HuH-7 (cell line): Measurements from ENCODE around the gene DNAJC22.
A peak's percentile ranks its signal among the peaks of the same experiment; 100 is the strongest.
"Not testable (repeated sequence)": the region's sequence is repeated elsewhere in the genome, so short reads cannot be mapped to it uniquely, and the experiment has no call there.

Experiments
- DNase-seq: peaks from one replicate; pipeline ENCODE4 v3.0.0; 2011; ENCODE audit warnings: low spot score

Gene DNAJC22

DNA sequence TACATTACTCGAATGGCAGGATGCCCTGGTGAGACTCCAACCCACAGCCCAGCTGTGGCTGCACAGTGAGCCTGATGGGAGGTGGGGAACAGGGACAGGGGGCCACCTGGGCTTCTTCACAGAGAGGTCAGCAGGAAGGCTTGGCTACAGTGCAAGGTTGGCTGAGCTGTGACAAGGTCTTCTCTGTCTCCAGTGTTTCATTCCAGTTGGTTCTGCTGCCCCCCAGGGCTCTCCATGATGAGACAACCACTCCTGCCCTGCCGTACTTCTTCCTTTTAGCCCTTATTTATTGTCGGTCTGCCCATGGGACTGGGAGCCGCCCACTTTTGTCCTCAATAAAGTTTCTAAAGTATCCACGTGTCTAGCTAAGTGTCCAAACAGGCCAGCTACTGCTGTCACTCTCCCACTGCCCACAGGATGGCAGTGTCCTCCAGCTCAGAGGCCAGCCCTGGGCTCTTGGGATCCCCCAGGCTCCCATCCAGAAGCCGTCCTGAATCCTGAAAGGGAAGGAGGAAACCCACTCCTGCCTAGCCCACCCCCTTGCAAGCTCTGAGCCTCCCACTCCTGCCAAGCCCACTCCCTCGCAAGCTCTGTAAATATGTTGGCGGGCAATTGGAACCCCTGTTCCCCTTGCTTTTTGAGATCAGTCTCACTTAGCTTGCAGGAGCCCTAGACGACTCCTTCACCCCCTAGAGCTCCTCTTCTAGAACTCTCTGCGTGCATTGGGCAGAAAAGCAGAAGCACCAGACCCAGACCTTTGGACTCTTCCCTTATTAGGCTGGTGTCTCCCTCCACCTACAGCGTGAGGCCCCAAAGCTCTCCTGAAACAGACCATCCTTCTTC, 15.1 kb upstream of the DNAJC22 start:
- DNase-seq, result peak; percentile 96

DNA sequence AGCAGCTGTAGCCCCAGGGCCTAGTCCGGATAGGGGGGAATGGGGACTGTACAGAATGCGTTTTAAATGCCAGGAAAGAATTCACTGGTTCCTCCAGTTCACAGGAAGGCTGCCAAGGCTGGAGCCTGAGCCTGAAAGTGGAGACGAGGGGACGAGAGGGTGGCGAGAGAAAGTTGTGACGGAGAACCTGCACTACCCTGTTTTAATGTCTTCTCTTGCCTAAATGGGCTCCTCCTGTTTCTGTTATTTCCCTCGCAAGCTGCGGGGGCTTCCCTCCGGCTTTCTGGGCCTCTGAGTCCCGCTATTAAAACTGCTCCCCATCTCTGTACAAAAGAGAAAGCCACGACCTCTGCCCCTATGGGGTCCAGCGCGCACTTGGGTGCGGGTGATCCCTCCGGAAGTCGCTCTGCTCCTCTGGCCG, 14.2 kb upstream of the DNAJC22 start:
- no peak for DNase-seq

DNA sequence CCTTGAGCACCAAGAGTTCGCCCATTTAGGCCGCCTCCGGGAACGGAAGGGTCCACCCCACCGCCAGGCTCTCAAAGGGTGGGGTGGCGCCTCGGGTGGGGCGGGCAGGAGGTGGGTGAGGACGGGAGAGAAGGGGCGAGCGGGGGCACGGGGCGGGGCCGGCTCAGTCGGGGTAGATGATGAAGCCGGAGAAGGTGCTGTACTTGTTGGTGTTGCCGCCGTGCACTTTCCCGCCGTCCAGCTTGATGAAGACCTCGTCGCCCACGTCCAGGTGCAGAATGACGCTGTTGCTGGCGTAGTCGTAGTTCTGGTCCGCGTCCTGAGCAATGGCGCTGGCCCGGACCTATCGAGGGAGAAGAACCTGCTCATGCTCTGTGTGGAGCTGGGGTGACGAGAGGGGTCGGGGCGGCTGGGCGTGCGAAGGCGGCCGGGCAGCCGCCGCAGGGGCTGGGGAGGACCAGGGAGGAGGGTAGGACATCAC, 13.8 kb upstream of the DNAJC22 start:
- DNase-seq, result no peak

DNA sequence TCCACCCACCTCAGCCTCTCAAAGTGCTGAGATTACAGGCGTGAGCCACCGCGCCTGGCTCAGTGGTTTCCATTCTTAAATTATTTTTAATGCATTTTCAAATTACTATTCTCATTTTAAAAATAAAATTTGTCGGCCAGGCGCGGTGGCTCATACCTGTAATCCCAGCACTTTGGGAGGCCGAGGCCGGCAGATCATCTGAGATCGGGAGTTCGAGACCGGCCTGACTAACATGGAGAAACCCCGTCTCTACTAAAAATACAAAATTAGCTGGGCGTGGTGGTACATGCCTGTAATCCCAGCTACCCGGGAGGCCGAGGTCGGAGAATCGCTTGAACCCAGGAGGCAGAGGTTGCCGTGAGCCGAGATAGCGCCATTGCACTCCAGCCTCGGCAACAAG, 12.9 kb upstream of the DNAJC22 start:
- DNase-seq, result not testable (repeated sequence)

DNA sequence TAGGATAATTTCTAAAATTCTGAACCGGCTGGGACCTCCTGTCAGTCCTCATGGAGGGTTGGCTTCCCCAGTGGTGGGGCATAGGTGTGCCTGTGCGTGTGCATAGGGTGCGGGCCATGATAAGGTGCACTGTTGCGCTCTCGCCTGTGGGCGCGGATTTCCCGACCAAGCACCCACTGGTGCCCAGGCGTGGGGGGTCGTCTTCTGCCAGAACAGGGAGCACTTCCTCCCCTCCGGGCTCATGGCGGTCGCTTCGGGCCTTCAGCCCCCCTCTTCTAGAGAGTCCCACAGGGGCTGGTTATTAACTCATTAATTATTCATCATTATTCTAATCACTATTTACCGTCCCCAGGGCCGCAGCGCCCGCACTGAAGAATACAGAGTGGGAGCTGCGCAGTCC, 12.5 kb upstream of the DNAJC22 start:
- DNase-seq, result no peak

DNA sequence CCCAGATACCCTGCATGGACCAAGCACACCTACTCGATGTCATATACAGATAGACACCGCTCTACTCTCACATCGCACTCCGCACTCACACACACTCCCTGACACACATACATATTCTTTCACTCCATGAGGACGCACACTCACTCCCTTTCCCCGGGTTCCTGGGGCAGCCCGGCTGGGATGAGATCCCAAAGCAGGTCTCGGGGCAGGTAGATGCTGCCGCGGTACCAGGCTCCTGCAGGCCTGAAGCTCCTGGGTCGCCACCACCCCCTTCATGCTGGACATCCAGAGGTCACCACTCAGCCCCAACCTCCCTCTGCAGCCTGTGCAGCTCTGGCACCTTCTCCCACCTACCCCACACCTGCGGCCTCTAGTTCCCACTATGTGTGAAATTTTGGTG, 12.0 kb upstream of the DNAJC22 start:
- no peak for DNase-seq

DNA sequence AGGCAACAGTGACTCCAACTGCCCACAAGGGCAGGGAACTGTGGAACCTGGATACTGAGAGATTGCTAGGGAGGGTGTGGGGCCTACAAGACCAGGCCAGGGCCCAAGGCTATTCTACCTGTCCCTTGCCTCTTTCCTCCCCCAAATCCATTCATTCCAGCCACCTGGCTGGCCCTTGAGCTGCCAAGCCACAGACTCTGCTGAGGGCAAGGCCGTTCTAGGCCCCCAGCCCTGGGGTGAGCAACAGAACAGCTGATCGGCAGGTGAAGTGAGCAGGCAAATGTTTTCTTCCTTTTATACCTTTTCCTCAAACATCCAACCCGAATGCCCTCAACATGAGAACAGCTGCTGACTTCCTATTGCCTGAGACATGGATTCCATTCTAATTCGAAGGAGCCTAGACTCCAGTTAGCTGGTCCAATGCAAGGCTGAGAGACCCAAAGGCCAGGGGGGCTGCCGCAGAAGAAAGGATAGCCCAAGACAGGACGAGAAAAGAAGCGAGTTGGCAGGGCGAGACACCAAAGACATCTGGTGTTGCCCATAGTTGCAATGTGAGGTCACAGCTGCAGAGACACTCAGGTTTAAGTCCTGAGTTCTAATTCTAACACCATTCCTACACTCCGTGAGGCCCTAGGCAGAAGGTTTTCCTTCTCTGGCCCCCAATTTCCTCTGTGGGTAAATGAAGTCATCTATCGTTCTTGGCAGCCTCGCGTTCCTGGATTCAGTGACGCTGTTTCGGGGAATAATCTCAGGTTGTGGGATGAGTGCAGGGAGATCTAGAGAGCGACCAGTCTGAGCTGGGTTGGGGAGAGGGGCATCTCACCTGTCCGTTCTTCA, 11.4 kb upstream of the DNAJC22 start:
- DNase-seq, result no peak

DNA sequence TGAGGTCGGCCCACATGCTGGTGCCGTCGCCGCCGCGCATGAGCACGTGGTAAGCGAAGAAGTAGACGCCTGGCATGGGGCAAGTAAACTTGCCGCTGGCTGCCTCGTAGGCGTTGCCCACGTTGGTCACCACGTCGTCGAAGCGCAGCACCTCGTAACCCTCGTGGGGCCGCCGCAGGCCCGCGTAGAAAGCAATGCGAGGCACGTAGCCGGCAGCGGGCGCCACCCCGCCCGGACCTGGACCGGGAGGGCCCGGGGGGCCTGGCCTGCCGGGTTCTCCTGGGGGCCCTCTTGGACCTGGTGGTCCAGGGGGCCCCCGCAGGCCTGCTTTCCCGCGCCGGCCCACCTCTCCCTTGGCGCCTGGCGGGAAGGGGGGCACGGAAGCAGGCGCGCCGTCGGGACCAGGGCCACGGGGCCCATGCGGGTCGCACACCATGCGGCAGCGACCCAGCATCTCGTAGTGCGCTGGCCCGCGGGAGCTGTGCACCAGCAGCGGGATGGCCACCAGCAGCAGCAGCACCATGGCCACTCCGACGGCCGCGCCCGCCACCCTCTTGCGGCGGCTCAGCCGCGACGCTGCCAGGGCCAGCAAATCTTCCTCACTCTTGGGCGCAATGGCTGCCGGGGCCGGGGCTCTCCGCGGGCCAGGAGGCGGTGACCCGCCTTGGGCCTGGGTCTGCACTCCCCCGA, 10.6 kb upstream of the DNAJC22 start:
- DNase-seq, result no peak

DNA sequence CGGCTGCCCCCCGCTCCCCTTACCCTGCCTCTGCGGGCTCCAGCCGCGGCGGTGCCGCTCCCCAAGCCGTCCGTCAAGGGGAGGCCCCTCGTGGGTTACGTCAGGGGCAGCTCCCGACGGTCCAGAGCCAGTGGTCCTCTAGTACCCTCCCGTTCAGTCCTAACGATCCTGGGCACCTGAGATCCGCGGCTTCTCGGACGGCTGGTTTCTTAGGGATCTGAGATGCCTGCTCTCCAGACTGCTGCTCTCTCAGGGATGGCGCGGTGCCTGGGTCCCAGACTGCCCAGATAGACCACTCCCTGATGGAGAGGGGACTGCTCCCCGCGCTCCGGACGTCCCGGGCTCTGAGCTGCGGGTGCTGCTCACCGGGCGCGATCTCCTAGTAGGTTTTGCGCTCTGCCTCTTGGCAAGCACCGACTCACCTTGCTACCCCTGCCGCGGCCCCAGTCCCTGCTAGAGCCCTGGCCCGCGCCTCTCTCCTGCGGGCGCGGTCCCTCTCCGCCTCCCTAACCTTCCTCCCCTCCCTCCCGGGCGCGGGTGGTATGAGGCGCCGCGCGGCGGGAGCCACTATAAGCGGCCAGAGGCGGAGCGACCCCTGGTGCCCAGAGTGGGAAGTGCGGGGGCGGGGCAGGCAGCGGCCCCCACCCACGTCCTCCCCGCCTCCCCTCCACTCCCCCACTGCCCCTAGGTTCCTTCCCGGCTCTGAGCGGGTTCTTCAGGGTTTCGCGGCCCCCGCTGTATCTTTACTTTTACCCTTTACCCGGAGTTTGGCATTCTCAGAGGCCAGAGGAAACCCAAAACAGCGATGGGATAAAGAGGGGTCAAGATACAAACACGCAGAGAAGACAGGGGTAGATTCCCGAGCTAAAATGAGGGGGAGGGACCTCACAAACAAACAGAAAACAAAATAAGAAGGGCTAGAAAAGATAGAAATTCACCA, 9.8 kb upstream of the DNAJC22 start, which contains the start of gene C1QL4:
Gene C1QL4, minus strand, starts transcription at position 544 of the 940 bp plus-strand sequence. CDS start 711 bp downstream, outside the sequence.
- DNase-seq, result peak; percentile 96

DNA sequence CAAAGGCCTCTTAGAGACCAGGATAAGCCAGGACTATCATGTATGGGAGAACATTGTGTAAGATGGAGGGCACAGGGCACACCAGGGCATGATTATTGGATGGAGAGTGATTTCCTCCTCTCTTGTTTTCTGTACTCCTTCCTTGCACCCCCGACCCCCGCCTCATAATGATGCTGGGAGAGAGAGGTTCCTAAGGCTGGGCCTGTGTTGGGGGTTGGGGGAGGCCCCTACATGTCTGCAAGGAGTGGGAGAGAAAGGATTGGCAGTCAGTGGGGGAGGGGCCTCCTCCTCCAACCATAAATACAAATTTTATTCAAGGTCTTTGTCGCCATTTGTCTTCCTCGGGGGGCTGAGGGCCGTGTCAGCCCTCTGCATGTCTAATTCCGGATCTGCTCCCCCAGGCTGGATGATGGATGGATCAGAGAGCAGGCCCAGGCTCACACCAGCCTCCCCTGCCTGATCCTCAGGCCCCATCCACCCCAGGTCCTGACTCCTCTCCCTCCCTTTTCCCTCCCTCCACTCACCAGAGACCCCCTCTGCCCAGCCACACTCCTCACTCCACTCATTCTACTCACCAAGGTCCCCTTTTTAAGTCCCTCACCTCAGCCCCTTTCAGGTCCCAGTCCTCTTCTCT, 7.7 kb upstream of the DNAJC22 start:
- no peak for DNase-seq

DNA sequence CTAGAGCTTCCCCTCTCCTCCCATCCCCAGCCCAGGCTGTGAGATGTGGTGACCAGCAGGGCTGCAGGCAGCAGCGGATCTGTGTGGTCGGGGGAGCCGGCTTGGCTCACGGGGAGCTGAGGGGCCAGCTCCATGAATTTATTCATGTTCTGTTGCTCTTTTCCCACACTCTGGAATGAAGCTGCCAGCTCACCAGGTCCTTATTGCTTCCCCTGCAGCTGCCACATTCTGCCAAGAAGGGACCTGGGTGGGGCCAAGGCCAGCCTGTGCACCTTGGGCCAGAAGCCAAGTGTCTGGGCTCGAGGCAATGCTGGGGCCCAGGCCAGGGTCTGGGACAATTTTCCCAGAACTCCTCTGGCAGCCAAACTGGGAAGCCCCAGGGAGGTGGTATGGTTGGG, 7.2 kb upstream of the DNAJC22 start:
- no peak for DNase-seq

DNA sequence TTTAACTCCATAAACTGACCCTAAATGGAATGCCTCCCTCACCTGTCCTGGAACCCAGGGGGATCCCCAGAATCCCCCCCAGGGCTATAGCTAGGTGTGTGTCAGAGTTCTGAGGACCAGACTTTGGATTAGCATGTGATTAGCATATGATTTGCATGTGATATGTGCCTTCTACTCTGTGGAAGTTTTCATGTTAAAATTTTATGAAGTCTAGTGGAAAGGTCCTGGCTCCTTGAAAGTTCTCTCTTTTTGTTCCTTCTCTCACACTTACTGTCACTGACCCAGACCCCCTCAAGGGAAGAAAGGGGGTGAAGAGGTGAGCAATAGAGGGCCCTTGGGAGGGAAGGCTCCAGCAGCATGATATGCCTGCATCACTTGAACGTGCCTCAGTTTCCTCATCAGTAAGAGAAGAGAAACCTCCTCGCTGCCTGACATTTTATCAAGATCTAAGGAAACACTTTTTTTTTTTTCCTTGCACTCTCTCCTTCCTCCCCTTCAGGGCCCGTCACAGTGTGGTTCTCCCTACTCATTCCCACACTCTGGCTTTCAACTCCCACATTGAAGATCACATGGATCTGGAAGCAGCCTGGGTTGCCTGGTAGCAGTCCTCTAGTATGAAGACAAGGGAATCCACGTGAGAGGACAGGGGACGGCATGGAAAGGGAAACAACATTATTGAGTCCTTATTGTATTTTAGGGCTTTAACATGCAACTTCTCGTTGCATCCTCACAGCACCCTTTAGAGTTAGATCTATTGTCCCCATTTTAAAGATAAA, 6.4 kb upstream of the DNAJC22 start:
- DNase-seq, result no peak

DNA sequence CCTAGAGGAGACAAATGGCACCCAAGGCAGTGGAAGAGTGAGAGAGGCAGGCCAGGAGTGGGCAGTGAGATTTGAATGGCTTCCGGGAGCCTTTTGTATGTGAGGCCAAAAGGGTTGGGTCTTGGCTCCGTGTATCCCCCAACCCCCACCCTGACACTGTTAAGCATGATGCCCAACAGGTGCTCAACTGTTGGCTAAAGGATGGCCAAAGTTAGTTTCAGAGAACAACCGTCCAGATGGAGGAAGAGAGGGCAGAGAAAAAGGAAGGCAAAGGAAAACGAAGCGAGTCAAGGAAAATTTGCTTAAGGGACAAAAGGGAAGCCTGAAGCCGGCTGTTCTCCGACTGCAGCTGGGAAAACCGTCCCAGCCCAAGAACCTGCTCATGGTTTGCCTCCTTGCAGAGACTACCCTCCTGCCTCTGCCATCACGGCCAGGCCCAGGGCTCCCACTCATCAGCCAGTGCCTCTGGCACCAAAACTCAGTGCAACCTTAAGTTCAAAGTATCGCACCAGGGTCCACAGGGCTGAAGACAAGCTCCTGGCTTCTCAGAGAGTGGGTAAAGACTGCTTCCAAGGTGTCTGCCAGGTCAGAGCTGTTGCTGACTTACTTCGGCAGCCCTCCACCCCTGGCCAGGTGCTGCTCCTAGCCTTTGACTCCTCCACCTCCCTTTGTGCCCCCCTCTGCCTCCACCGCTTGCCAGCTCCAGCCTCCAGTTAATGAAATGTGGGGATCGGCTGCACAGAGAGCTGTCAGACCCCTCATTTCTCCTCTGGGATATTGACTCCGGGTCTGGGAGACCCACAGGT, 5.5 kb upstream of the DNAJC22 start:
- no peak for DNase-seq

DNA sequence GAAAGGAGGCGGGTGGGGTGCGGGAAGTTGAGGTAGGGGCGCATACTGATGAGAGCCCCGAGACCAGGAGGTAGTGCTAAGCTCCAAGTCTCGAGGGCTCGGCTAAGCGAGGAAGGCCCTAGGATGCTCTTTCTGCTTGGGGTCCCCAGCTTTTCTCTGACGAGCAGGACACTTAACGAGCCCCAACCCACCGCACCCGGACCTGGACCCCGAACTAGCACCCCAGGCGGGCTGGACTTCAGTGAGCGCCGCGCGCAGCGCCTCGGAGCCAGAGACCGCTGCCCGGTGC, 5.0 kb upstream of the DNAJC22 start:
- no peak for DNase-seq

DNA sequence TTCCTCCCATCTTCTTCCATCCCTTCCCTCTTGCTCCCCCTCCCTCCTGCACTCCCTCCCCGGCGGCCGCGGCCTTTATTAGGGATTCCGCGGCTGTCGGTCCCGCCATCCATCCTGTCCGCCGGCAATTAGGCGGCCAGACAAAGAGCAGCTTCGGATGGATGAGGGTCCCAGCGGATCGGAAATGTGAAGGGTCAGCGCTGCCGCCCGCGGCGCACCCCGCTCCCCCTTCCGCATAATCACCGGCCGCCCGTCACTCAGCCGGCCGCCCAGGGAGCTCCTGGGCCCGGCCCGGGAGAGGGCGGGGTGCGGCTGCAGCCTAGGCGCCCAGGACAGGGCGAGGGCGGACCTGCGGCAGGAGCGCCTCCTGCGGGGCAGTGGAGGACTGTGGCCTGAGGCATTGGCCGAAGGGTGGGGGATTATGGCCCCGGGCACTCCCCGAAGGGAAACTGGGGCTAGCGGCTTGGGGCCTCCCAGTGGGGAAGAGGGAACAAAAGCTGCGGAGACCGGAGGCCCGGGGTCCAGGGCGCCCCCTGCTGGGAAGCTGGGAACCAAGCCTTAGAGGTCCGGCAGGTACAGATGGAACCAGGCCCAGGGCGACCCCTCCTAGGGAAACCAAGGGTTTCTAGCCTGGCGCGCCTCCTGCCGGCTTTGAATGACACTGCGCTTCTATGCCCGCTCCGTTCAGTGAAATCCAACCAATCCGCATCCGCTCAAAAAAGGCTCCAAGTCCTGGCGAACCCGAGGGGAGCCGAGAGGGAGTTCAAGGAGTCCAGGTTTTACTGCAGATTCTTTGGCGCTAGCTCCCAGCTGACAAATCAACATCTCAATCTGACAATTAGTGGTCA, 4.4 kb upstream of the DNAJC22 start:
- peak; percentile 98 for DNase-seq

DNA sequence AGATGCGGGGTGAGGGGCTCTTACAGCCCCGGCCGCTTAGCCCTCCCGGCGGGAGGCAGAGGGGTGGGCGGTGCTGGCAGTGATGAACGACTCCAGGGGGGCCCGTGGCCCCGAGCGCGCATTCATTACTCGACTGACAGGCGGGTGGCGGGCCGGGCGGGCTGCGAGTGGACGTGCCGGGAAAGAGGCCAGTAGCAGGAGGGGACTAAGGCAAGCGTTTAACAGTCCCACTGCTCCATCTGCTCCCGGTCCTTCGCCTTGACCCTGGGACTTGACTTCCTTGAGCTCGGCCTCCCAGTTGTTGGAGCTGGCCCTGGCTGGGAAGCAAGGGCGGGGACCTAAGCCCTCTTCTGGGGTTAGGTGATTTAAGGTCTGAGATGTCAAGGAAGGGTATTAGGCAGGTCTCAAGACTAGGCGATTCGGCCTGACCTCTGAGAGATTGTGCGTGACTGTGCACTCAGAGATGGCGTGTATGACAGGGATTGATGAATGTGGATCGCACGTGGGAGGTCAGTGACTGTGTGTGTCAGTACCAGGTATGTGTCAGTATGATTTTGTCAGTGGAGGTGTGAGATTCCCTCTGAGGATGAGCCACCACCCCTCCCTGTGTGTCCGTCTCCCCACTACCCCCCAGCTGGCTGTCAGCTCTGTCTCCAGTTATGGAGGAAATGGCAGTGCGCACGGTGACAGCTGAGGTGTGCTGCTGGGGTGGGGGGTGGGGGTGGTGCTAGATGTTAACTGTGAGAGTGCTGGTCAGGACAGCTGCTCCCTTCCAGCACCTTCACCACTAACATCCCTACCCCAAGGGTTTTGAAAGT, 3.6 kb upstream of the DNAJC22 start:
- DNase-seq, result no peak

DNA sequence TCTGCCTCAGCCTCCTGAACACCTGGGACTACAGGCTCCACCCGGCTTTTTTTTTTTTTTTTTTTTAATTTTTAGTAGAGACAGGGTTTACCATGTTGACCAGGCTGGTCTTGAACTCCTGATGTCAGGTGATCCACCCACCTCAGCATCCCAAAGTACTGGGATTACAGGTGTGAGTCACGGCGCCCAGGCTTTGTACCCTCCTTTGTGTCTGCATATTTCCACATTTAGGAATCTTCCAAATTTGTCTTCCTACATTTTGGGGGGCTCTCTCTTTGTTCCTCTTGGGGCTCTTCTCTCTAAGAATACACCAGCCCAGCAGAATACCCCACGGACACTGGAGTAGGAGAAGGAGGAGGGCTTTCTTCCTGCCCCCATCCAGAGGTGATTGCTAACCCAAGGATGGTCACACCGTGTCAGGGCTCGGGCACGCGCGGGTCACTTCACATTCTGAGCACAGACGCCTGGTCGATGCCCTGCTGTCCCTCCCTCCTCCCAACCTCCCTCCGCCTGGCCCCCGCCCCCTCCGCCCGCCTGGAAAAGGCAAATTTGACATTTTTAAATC, 2.1 kb upstream of the DNAJC22 start:
- no peak for DNase-seq
